Astrocyte of the cerebellum (primary cell): ENCODE measurements around the gene IRF2.
A peak's percentile ranks its signal among the peaks of the same experiment; 100 is the strongest.

Source experiments
- DNase-seq: peaks from one replicate; pipeline ENCODE4 v3.0.0-alpha.2; 2011; ENCODE audit warnings: low read depth
- H3K4me3 ChIP-seq: 2 replicates; pipeline ENCODE4 v1.5.1; 2011; ENCODE audit warnings: mild to moderate bottlenecking, low read depth, low read length, moderate library complexity
- CTCF ChIP-seq: IDR thresholded peaks from 2 replicates; pipeline ENCODE4 v1.5.1; 2012; ENCODE audit warnings: low read length, low read depth, moderate library complexity, mild to moderate bottlenecking; ENCODE audit errors: missing control alignments
- in situ Hi-C: cut with HindIII; loops from 2 replicates; pipeline ENCODE4 v1.10.0; 2017; ENCODE audit warnings: low sequenced_read_pairs

IRF2 gene

DNA sequence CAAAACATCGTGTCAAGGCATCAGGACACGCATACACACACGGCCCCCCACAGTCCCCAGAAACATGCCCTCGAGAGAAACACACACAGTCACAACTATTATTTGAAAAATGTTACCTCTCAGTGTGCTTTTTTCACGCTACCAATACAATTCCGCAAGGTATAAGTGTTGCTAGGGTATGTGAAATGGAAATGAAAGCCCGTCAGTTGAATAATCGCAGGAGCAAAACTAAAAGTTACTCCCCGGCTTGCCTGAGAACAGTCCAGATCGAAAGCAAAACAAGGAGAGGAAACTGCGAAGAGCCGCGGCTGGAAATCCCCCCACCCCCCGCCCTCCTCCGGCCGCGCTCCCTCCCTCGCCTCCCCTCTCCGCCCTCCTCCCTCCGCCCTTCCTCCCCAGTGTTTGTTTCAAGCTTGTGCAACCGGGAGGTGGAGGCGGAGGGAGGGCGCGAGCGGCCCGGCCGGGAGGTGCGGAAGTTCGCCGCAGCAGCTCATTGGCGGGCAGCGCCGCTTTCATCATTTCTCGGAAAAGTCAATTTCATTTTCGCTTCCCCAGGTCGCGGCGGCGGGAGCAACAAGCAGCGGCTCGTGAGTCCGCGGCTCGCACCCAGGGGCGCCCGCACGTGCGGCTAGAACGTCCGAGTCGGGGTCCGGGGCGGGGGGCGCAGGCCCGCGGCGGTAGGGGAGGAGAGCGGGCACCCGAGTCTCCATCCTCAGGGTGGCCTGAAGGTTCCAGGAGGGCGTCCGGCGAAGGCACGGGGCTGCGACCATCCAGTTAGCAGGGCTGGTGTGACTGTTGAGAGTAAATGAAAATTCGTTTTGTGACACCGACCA, at the start of gene IRF2:
IRF2 (minus strand) TSS at position 288 of the 833 bp plus-strand sequence. CDS start 45,486 bp downstream, outside the sequence.
- in situ Hi-C loops: no loop called here
- H3K4me3 ChIP-seq: peak within 1 kb of the TSS; percentile 95
- peak; percentile 95 for DNase-seq
- no peak for TF ChIP-seq CTCF

DNA sequence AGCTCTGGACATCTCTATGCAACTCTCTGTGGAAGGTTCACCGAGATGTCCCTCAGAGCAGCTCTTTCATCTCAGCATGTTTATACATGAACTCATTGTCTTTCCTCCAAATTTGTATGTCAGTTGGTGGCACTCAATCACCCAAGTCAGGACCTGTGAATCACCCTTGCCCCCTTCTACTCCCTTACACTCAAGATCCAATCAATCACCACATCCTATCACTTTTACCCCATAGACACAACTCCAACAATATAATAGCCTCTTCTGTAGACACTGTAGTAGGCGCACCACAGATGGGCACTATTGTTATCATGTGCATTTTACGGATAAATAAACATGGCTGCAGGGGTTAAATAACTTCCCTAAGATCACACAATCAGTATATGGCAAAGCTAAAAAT, 41.3 kb upstream of the IRF2 start:
- DNase-seq: no peak

DNA sequence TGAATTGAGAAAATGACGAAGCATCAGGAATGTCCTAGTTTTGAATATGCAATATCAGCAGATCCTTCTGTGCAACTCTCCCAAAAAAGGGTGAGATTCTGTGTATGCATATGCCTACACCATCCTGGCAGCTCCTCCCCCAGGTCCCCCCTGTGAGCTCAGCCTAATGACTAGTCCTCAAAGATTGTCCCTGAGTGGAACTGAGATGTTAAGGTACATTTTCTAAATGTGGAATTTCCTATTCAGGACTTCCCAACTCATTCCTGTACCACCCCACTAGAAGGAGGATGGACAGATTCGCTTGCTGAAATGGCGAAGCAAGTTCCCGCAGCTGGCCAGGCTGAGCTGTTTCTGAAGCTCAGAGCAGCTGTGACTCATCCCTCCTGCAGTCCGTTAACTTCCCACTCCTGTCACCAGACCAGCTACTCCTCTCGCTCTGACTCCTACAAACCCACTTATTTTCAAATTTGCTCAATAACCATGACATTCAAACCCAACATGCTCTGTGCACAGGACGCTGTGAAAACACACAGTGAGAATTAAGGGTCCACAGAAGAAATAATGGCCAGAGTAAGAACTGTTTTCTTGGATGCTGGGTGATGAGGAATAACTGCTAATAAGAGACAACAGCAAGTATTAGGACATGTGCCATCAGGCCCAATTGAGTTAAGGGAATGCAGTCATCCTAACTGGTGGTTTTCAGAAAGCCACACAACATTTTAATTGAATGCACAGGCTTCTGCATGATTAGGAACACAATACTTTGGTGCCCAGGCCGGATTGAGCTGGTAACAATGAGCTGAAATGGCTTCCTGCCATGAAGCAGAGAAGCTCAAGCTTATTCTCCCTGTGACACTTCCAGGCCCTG, 40.0 kb upstream of the IRF2 start:
- no peak for TF ChIP-seq CTCF
- in situ Hi-C loops: loop anchor here (5.0 kb wide), 1 partner anchor 247 kb away; no protein-coding TSS in a partner anchor
- peak; percentile 62 for DNase-seq
- H3K4me3 ChIP-seq: no peak overlapping the region

More for the DNA sequence above, 41.3 kb upstream of the IRF2 start:
- in situ Hi-C loops: no loop called here
- TF ChIP-seq CTCF: no peak
- no peak overlapping the region for H3K4me3 ChIP-seq

- no peak overlapping the region for H3K4me3 ChIP-seq
- in situ Hi-C loops: loop anchor here (5.0 kb wide), 1 partner anchor 246 kb away; no protein-coding TSS in a partner anchor
- TF ChIP-seq CTCF: no peak
- DNase-seq: no peak
Observed at GRCh38 chr4:184513802-184514120, 39.4 kb upstream of the IRF2 start.

DNA sequence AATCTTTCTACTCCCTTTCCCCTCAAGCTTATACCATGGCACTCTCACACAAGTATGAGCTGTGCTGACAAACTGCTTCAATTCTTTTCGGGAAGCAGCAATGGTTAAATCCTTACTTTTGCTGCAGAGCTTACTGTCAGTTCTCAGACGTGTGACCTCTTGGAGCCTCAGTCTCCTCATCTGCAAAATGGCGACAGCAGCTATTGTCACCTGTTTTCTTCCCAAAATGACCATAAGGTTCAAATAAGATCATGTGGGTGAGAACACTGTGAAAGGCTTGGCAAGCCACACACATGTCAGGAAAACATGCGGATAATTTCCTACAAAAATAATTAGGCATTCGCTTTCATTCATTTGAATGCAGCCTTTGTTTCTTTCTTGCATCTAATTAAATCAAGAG, 36.8 kb upstream of the IRF2 start:
- no peak for TF ChIP-seq CTCF
- in situ Hi-C loops: loop anchor here (5.0 kb wide), 1 partner anchor 244 kb away; no protein-coding TSS in a partner anchor
- no peak overlapping the region for H3K4me3 ChIP-seq
- no peak for DNase-seq

DNA sequence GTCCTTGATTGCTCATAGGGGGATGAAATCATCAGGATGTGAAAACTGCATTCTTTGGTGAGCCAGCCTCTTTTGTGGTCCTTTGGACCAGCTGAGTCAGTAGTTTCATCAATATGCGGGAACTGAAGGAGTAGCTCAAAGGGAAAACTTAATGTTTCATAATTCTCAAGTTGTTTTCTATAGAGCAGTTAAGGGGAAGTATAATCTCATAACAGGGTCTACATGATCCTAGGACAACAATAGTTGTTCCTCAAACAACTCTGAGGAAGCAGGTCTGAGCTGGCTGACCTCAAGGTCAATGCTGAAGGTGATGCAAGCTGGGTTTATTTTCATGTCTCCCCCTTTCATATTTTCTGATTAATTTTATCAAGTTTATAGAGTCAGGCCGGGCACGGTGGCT, 36.1 kb upstream of the IRF2 start:
- DNase-seq: no peak
- no peak overlapping the region for H3K4me3 ChIP-seq
- TF ChIP-seq CTCF: no peak
- in situ Hi-C loops: loop anchor here (5.0 kb wide), 1 partner anchor 243 kb away; no protein-coding TSS in a partner anchor
